ENCODE results near the gene SACM1L.
A peak's percentile ranks its signal among the peaks of the same experiment; 100 is the strongest.

The SACM1L gene

DNA sequence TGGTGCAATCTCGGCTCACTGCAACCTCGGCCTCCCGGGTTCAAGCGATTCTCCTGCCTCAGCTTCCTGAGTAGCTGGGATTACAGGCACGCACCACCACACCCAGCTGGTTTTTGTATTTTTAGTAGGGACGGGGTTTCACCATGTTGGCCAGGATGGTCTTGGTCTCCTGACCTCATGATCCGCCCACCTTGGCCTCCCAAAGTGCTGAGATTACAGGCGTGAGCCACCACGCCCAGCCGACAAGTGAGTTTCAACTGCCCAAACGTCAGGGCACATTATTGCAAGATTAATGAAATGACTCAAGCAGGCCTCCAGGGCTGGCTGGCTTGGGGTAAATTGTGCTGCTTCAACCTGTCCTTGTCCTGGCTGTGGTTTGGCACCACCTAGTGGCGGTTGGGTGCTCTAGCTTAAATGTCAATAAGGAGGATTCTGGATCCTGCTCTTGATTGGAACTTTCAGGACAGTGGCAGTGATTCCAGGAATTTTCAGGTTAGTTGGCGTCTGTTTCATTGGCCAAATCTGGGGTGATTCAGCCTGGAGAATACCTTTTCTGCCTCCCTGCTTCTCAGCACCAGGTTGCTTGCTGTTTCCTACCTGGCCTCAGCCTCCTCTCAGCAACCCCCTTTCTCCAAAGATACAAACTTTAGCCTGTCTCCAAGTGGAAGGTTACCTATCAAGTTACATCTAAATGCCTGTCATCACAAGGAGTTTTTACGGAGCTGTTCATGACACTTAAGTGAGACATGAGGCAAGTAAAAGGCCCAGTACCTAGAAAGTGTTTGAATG lies 32.4 kb upstream of the SACM1L start (continued):
- TF ChIP-seq ZNF585B (tag by site-specific recombination; IDR thresholded peaks at IDR 0.05): no peak
- TF ChIP-seq RBAK (tag by site-specific recombination; IDR thresholded peaks at IDR 0.05): no peak
- TF ChIP-seq ZNF350 (tag by site-specific recombination; IDR thresholded peaks at IDR 0.05): no peak
- TF ChIP-seq ZNF704 (tag by site-specific recombination; IDR thresholded peaks at IDR 0.05): no peak
- peak; percentile 49; the same call in 1 of the 2 replicates for TF ChIP-seq GLIS1 (tag by site-specific recombination; IDR thresholded peaks at IDR 0.05)
- no peak for TF ChIP-seq ZNF416 (tag by site-specific recombination; IDR thresholded peaks at IDR 0.05)
- no peak for TF ChIP-seq TSHZ1 (tag by site-specific recombination; IDR thresholded peaks at IDR 0.05; ENCODE audit: borderline replicate concordance)
- no peak for TF ChIP-seq ZNF266 (tag by site-specific recombination; IDR thresholded peaks at IDR 0.05; ENCODE audit: low read depth)
- no peak for TF ChIP-seq ZFP41 (tag by site-specific recombination; IDR thresholded peaks at IDR 0.05; ENCODE audit: borderline replicate concordance)
- TF ChIP-seq ZFP3 (tag by site-specific recombination; IDR thresholded peaks at IDR 0.05; ENCODE audit: low read depth): no peak
- no peak for TF ChIP-seq BCL11A (tag by site-specific recombination; IDR thresholded peaks at IDR 0.05; ENCODE audit: low read depth)
- no peak for TF ChIP-seq ZNF423 (tag by site-specific recombination; IDR thresholded peaks at IDR 0.05)
- TF ChIP-seq YY1 (tag by site-specific recombination; IDR thresholded peaks at IDR 0.05): no peak
- TF ChIP-seq SP7 (tag by site-specific recombination; IDR thresholded peaks at IDR 0.05): 0 out of 2 replicates have a peak, but pooled peaks have one; percentile 30
- peak; percentile 41 for TF ChIP-seq ZEB2 (tag by site-specific recombination; IDR thresholded peaks at IDR 0.05)
- TF ChIP-seq ZNF664 (tag by site-specific recombination; IDR thresholded peaks at IDR 0.05): no peak
- TF ChIP-seq ZNF658 (tag by site-specific recombination; IDR thresholded peaks at IDR 0.05): no peak
- TF ChIP-seq, protein P1, sequence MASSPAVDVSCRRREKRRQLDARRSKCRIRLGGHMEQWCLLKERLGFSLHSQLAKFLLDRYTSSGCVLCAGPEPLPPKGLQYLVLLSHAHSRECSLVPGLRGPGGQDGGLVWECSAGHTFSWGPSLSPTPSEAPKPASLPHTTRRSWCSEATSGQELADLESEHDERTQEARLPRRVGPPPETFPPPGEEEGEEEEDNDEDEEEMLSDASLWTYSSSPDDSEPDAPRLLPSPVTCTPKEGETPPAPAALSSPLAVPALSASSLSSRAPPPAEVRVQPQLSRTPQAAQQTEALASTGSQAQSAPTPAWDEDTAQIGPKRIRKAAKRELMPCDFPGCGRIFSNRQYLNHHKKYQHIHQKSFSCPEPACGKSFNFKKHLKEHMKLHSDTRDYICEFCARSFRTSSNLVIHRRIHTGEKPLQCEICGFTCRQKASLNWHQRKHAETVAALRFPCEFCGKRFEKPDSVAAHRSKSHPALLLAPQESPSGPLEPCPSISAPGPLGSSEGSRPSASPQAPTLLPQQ (tag by site-specific recombination; IDR thresholded peaks at IDR 0.05): no peak
- TF ChIP-seq ZNF121 (tag by site-specific recombination; IDR thresholded peaks at IDR 0.05): no peak
- no peak for TF ChIP-seq ZNF175 (tag by site-specific recombination; IDR thresholded peaks at IDR 0.05)
- TF ChIP-seq, protein P2, sequence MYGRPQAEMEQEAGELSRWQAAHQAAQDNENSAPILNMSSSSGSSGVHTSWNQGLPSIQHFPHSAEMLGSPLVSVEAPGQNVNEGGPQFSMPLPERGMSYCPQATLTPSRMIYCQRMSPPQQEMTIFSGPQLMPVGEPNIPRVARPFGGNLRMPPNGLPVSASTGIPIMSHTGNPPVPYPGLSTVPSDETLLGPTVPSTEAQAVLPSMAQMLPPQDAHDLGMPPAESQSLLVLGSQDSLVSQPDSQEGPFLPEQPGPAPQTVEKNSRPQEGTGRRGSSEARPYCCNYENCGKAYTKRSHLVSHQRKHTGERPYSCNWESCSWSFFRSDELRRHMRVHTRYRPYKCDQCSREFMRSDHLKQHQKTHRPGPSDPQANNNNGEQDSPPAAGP (tag by site-specific recombination; IDR thresholded peaks at IDR 0.05): 0 out of 2 replicates have a peak, but pooled peaks have one; percentile 21
- TF ChIP-seq ZNF335 (tag by site-specific recombination; conservative IDR thresholded peaks at IDR 0.05): no peak
- no peak for TF ChIP-seq ZNF626 (tag by site-specific recombination; IDR thresholded peaks at IDR 0.05)
- TF ChIP-seq ZNF202 (tag by site-specific recombination; IDR thresholded peaks at IDR 0.05; ENCODE audit: borderline replicate concordance): no peak
- no peak for TF ChIP-seq ZNF785 (tag by site-specific recombination; IDR thresholded peaks at IDR 0.05)
- TF ChIP-seq HOXA7 (CRISPR knock-in tag; IDR thresholded peaks at IDR 0.05; ENCODE audit: borderline replicate concordance): no peak
- no peak for TF ChIP-seq ZNF398 (tag by site-specific recombination; IDR thresholded peaks at IDR 0.05)
- TF ChIP-seq, protein P3, sequence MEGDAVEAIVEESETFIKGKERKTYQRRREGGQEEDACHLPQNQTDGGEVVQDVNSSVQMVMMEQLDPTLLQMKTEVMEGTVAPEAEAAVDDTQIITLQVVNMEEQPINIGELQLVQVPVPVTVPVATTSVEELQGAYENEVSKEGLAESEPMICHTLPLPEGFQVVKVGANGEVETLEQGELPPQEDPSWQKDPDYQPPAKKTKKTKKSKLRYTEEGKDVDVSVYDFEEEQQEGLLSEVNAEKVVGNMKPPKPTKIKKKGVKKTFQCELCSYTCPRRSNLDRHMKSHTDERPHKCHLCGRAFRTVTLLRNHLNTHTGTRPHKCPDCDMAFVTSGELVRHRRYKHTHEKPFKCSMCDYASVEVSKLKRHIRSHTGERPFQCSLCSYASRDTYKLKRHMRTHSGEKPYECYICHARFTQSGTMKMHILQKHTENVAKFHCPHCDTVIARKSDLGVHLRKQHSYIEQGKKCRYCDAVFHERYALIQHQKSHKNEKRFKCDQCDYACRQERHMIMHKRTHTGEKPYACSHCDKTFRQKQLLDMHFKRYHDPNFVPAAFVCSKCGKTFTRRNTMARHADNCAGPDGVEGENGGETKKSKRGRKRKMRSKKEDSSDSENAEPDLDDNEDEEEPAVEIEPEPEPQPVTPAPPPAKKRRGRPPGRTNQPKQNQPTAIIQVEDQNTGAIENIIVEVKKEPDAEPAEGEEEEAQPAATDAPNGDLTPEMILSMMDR (tag by site-specific recombination; IDR thresholded peaks at IDR 0.05): peak; percentile 73

Data from HEK293 (cell line).